GM12892 (cell line): Measurements from ENCODE around the gene OR10V1. TPM values are rescaled to one million over a fixed set of nuclear protein-coding genes. Genes with fewer than 3 reads are reported as not detected.
A peak's percentile ranks its signal among the peaks of the same experiment; 100 is the strongest.

Experiments used
- DNase-seq: peaks from one replicate; pipeline ENCODE4 v3.0.0; 2011; ENCODE audit not compliant: insufficient read length
- FAIRE-seq: peaks from 2 replicates; lab custom pipeline; 2011; peaks lifted over from hg19 to GRCh38; lab: Jason Lieb, UNC
- POLR2A ChIP-seq: IDR thresholded peaks from 2 replicates; pipeline ENCODE4 v1.6.1; 2011; ENCODE audit warnings: low read depth, low read length, control low read depth
- POLR2AphosphoS5 ChIP-seq: IDR thresholded peaks from 2 replicates; pipeline ENCODE4 v1.6.1; 2011; ENCODE audit warnings: low read depth, low read length, control low read depth
- TAF1 ChIP-seq: IDR thresholded peaks from 2 replicates; pipeline ENCODE4 v1.6.1; 2011; ENCODE audit warnings: low read depth, mild to moderate bottlenecking, control low read depth, low read length, borderline replicate concordance
- polyA plus RNA-seq: library from polyadenylated mRNA; unstranded; fragments of >200 nt; gene quantifications from one replicate; pipeline ENCODE4 v1.2.1, GENCODE V29; 2012; ENCODE audit warnings: missing spikeins, inconsistent platforms; ENCODE audit not compliant: missing spikeins

Gene OR10V1, protein sequence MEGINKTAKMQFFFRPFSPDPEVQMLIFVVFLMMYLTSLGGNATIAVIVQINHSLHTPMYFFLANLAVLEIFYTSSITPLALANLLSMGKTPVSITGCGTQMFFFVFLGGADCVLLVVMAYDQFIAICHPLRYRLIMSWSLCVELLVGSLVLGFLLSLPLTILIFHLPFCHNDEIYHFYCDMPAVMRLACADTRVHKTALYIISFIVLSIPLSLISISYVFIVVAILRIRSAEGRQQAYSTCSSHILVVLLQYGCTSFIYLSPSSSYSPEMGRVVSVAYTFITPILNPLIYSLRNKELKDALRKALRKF
- polyA plus RNA-seq: not detected

DNA sequence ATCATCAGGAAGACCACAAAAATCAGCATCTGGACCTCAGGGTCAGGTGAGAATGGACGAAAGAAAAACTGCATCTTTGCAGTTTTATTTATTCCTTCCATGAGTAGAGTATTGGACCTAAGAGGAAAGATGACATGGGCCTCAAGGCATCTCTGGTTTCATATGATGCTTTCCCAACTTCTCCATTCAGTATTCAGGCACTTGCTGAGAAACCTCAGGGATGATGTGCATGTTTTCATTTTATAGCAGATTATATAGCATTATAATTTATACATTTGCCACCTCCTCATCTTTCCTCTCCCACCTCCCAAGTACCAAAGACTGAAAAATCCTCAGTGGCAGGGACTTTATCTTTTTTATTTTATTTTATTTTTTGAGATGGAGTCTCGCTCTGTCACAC, at the start of gene OR10V1:
OR10V1 (minus strand) TSS at position 101 of the 400 bp plus-strand sequence; CDS start at position 101, 0 bp downstream.
- no peak for DNase-seq
- TF ChIP-seq TAF1 (no peak), POLR2AphosphoS5 (no peak), POLR2A (no peak)
- no peak for FAIRE-seq

DNA sequence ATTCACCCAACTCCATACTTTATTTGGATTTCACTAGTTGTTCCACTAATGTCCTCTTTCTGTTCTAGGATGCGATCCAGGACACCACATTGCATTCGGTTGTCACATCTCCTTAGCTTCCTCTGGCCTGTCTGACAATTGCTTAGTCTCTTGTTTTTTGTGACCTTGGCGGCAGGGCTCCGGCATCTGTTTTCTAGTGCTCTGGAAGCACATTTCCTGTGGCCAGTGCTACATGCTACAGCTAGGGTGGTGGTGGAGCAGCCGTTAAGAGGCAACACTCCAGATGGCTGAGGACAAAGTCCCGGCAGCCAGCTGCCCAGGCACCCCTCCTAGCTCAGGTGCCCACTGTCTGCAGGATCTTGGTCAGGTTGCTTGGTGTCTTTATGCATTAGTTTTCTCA, 48.3 kb upstream of the OR10V1 start:
- DNase-seq: no peak
- no peak for FAIRE-seq
- TF ChIP-seq TAF1: no peak
- no peak for TF ChIP-seq POLR2A
- no peak for TF ChIP-seq POLR2AphosphoS5

DNA sequence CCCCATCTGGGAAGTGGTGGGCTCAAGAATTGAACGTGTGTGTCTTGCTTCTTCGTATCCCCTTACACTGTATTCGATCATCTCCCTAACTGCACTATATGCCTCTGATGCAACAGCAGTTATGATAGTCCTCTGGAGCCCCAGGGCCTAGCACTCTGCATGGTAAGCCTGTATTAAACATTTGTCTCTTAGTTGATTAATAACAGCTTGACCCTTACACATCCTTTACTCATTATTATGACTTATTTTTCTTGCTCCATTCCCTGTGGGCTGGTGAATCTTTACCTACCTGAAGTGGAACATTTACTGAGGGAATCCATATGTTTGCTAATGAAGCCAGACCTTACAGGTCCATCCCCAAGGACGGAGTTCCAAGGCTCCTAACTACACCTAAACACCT, 47.1 kb upstream of the OR10V1 start:
- DNase-seq (no peak), FAIRE-seq (no peak)
- TF ChIP-seq POLR2A: no peak
- no peak for TF ChIP-seq POLR2AphosphoS5
- no peak for TF ChIP-seq TAF1

DNA sequence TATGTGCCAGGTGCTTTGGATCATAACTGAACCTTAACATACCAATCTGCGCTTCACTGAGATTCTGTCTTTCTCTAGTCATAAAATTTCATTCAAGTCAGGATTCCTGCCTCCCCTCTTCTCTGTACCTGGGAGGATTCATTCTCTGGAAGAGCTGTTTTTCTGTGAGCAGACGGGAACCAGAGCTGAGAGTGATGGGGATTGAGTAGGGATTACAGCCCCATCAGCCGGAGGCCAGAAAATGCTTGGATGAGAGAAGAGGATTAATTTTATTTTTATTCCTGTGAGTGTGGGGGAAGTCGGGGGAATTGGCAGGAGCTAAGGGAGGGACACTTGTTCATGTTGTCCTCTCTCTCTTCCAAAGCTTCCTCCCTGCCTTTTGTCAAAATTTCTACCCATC, 46.3 kb upstream of the OR10V1 start:
- FAIRE-seq: no peak
- TF ChIP-seq POLR2AphosphoS5: no peak
- TF ChIP-seq TAF1: no peak
- TF ChIP-seq POLR2A: no peak
- no peak for DNase-seq

DNA sequence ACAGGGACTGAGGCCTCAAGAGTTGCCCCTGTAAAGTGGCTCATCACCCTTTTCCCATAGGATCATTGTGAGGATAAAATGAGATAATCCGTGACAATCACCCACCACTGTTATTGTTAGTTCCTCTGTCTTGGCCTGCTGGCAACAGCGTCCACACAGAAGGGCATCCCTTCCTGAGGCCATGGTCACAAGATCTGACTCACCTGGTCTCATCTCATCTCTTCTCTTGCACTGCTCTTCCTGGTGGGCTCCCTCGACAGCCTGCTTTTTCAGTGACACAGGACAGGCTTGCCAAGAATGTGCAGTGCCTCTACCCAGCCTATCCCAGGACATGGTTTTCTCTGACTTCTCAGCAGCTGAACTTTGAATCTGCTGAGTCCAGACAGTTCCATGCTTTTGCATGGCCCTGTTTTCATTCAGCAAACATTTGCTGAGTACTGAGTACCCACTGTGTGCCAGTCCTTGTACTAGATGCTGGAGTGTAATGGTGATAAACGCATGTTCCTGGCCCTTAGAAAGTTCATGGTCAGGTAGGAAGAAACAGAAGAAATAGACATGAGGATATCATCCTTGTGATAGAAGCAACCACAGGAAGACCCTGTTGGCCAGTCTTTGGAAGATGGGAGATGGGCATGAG, 44.9 kb upstream of the OR10V1 start:
- FAIRE-seq: no peak
- DNase-seq: no peak
- TF ChIP-seq POLR2A (no peak), TAF1 (no peak), POLR2AphosphoS5 (no peak)

DNA sequence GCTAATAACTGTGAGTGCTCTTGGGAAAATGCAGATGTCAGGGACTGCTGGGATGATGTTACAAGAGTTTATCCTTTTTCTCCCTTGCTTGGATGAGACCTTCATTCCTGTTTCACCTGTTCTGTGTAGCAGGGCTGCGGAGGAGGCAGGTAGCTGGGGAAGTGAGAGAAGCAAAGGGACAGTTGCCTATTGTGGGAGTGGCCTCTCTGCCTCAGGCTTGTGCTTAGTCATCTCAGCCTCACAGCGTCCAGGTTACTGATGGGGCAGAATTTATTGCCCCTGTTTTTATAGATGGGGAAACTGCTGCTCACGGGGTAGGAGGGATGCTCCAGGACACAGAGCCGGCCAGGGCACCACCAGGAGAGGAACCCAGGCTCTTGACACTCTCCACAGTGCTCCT, 43.2 kb upstream of the OR10V1 start:
- FAIRE-seq (peak; percentile 64), DNase-seq (no peak)
- TF ChIP-seq POLR2AphosphoS5: no peak
- TF ChIP-seq TAF1: no peak
- no peak for TF ChIP-seq POLR2A

DNA sequence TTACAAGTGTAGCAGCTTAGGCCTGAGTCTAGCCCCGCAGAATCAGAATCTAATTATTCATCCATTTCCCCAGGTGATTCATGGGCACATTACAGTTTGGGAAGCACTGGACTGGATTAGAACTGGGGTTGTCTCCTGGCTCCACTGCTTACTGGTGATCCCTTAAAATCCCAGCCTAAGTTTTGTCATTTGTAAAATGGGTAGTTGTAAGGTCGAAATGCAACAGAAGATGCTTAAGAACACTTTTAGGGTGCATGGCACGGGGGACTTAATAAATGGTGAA, 42.9 kb upstream of the OR10V1 start:
- no peak for TF ChIP-seq POLR2AphosphoS5
- TF ChIP-seq TAF1: no peak
- TF ChIP-seq POLR2A: no peak
- FAIRE-seq: no peak
- DNase-seq: no peak

DNA sequence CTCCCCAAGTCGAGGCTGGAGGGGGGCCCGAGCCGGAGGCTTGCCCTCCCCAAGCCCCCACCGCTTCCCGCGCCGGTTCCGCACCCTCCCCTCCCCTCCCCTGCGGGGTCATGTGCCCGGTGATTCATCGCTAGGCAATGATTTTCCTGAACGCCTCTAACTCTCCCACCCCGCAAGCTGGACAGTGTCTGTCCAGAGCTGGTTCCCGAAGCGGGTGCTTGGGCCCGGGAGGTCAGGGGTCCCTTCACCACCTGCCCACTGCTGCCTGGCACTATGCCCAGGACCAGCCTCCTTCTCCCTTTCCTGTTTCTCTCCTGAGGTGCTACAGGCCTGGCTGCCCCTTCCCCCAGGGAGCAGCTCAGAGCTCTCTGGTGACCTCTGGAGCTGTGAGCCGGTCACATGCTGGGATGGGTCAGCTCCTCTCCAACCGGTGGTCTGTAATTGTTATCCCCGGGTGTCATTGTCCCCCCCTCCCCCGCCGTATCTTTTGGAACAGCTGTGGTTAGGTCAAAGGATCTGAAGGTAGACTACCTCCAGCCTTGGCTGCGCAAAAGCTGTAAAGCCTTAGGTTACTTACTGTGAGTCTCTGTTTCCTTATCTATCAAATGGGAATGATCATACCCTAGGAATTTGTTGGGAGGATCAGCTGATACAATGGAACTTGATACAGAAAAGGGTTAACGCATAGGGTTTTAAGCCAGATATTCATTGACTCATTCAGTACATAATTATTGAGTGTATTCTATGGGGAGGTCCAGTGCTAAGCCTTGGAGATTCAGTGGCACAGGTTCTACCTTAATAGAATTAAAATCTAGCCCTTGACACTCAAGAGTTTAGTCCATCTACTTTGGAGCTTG, 42.3 kb upstream of the OR10V1 start:
- TF ChIP-seq POLR2A (no peak), POLR2AphosphoS5 (no peak), TAF1 (no peak)
- FAIRE-seq (no peak), DNase-seq (no peak)

DNA sequence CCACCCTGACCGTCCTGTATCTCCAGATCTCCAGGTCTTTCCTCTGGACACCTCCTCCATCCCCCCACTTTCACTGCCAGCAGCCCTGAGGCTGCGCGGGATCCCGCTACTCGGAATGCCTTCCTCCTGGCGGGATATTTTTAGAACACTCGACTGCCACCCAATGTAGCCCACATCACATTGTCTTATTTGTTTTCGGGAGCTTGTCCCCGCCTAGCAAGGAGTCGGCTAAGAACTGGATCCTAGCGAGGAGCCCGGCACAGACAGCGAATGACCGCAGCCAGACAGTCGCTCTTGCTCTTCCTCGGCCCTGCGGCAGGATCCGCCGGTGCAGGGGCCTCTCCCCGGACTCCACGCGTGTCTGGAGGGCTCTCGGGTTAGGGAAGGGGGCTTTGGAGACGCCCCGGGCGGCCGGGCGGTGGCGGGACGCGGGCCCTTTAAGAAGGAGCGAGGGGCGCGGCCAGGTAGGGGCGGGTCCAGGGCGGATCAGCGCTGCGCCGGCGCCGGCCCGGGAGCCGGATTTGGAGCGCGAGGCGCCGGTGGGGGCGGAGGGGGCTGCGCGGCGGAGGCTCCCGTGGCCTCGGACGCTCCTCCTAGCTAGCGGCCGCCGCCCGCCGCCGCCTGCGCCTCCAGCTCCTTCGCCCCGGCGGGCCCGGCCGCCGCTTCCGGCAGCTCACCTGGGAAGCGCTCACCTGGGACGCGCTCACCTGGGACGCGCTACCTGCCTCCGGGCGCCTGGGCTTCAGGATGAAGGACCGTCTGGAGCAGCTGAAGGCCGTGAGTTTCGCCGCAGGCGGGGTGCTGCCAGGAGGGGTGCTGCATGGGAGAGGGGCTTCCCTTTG, 41.4 kb upstream of the OR10V1 start, which contains the start of gene STX3:
STX3 (plus strand) TSS at position 518 of the 842 bp plus-strand sequence; CDS start at position 748, 230 bp downstream.
- no peak for TF ChIP-seq POLR2AphosphoS5
- DNase-seq (peak; percentile 72), FAIRE-seq (peak; percentile 84)

DNA sequence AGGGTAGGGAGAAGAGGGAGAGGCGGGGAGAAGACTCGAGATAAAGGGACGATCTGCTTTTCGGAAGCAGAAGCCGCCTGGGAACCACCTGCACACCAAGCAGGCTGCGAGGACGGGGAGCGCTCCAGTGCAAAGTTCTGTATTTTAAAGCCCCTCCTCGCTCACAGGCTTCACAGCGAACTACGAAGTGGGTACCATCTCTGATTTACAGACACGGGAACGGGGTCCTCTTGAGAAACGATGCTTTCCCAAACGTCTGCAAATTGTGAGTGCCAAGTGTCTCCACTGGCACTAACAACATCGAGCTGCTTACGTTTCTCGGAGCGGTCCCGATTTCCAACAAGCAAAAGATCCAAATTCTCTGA, 40.8 kb upstream of the OR10V1 start:
- FAIRE-seq (no peak), DNase-seq (peak; percentile 22)
- TF ChIP-seq TAF1 (no peak), POLR2AphosphoS5 (no peak), POLR2A (no peak)
